ENCODE results near the gene BEST1.

- no peak for TF ChIP-seq CTCF (conservative IDR thresholded peaks at IDR 0.05; ENCODE audit: low read depth, low read length)
- TF ChIP-seq EZH2 (IDR thresholded peaks at IDR 0.05; ENCODE audit: low read length, unreplicated experiment): no peak
- TF ChIP-seq EZH2phosphoT487 (IDR thresholded peaks at IDR 0.05; ENCODE audit: borderline replicate concordance, low read length): no peak
Observed at GRCh38 chr11:61954106-61954850, 4.1 kb downstream of the BEST1 start.

Measured in PC-3 (cell line).